K562 (cell line): Measurements from ENCODE around the gene P4HB.

Experiments used
- BACH1 ChIP-seq: fragments of 200-800 bp; sonication (Bioruptor generic); IDR thresholded peaks from 2 replicates; pipeline ENCODE4 v1.6.1; 2016; ENCODE audit warnings: missing genetic modification characterization, missing compliant biosample characterization
- CEBPB ChIP-seq: fragments of 450-650 bp; IDR thresholded peaks from 2 replicates; pipeline ENCODE4 v1.6.1; 2016; ENCODE audit warnings: missing genetic modification characterization, missing compliant biosample characterization
- FOXK2 ChIP-seq, 2 experiments: fragments of 450-650 bp; IDR thresholded peaks in 1 of 2; conservative IDR thresholded peaks in 1 of 2; 2 replicates each; pipeline ENCODE4 v1.6.1; 2016; ENCODE audit warnings: low read depth in 2 of 2, mild to moderate bottlenecking in 1 of 2
- FOXM1 ChIP-seq, 2 experiments: fragments of 450-650 bp in 1 of 2; sonication (generic) in 1 of 2; formaldehyde crosslinking in 1 of 2; IDR thresholded peaks; 2 replicates each; pipeline versions ENCODE4 v1.6.1 to v1.9.0; 2017 to 2022; ENCODE audit warnings: low read depth in 2 of 2, mild to moderate bottlenecking in 2 of 2, missing genetic modification reagents in 1 of 2, moderate library complexity in 1 of 2
- HDAC2 ChIP-seq: fragments of 450-650 bp; IDR thresholded peaks from 2 replicates; pipeline ENCODE4 v1.6.1; 2016; ENCODE audit warnings: mild to moderate bottlenecking
- NFXL1 ChIP-seq: fragments of 450-650 bp; formaldehyde crosslinking; IDR thresholded peaks from 2 replicates; pipeline ENCODE4 v1.4.0; 2021; ENCODE audit warnings: mild to moderate bottlenecking
- POLR2A ChIP-seq: fragments of 450-650 bp; conservative IDR thresholded peaks from 2 replicates; pipeline ENCODE4 v1.6.1; 2016
- YBX1 ChIP-seq: fragments of 450-650 bp; IDR thresholded peaks from 2 replicates; pipeline ENCODE4 v1.7.1; 2016; ENCODE audit warnings: mild to moderate bottlenecking
- YY1 ChIP-seq, 3 experiments: IDR thresholded peaks; 2 replicates each; pipeline ENCODE4 v1.6.1; 2011; ENCODE audit warnings: low read length in 2 of 3, mild to moderate bottlenecking in 2 of 3, moderate library complexity in 2 of 3, borderline replicate concordance in 1 of 3, control low read depth in 1 of 3, low read depth in 1 of 3; ENCODE audit not compliant: insufficient read depth in 3 of 3, insufficient replicate concordance in 2 of 3, control insufficient read depth in 1 of 3, insufficient read length in 1 of 3; ENCODE audit errors: extremely low read depth in 1 of 3
- ZNF41 ChIP-seq: fragments of 250-450 bp; sonication (Bioruptor Pico); conservative IDR thresholded peaks from 2 replicates; pipeline ENCODE4 v1.4.0; 2020; ENCODE audit warnings: mild to moderate bottlenecking
- ZNF586 ChIP-seq: fragments of 450-650 bp; formaldehyde crosslinking; conservative IDR thresholded peaks from 2 replicates; pipeline ENCODE4 v1.4.0; 2020; ENCODE audit warnings: mild to moderate bottlenecking, moderate library complexity
- TF ChIP-seq, protein P1 (sequence below): fragments of 450-650 bp; formaldehyde crosslinking; IDR thresholded peaks from 2 replicates; pipeline ENCODE4 v1.4.0; 2020; ENCODE audit warnings: mild to moderate bottlenecking, moderate library complexity
- TF ChIP-seq, protein P2 (sequence below): sonication (generic); formaldehyde crosslinking; IDR thresholded peaks from 2 replicates; pipeline ENCODE4 v1.4.0; 2020; ENCODE audit warnings: mild to moderate bottlenecking, missing genetic modification reagents

DNA sequence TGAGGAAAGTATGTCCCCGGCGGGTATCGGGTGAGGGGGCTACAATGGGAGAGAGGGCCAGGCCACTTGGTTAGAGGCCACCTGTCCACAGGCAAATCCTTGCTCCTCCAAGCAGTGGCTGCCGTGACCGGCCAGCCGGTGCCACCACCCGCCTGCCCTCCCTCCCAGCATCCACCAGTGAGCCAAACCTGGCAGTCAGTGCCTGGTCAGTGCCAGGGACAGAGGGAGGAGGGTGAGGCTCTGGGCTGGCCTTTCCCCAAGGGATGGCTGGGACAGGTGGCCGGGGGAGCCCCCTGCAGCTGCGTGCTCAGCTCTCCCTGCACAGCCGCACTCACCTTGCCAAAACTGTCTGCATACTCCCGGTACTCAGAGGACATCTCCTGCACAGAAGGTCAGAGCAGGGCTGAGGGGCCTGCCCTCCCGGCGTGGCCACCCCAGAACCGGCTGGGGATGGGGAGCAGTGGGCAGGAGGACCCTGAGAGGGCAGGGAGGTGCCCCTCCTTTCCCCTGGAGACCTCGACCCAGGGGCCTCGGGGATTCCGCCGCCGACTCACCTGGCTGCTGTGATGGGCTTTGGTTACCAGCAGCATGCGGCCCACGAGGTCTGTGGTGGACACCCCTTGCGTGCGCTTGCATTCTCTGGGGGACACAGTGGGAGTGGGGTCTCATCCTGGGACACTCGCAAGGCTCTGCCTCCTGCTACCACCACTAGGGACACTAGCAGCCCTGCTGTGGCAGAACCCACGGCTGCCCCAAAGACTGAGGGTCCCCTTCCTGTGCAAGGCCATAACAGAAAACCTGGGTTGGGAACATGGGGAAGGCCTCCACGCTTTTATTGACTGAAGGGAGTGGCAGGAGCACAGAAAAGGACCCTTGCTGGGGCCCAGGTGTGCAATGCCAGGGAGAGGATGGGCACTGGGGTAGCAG lies 47.1 kb upstream of the P4HB start:
- TF ChIP-seq YBX1 (no peak), YY1 (IDR thresholded peaks at IDR 0.05; ENCODE audit: borderline replicate concordance in 1 of 3, control insufficient read depth in 1 of 3, extremely low read depth in 1 of 3, insufficient read depth in 3 of 3, insufficient read length in 1 of 3, insufficient replicate concordance in 2 of 3, low read depth in 1 of 3, low read length in 2 of 3) (no peak), BACH1 (no peak), FOXM1 (IDR thresholded peaks at IDR 0.05; ENCODE audit: low read depth) (no peak), FOXM1 (CRISPR knock-in tag; IDR thresholded peaks at IDR 0.05; ENCODE audit: low read depth) (no peak), CEBPB (tag) (no peak), FOXK2 (conservative IDR thresholded peaks at IDR 0.05 in 1 of 2, IDR thresholded peaks at IDR 0.05 in 1 of 2; ENCODE audit: low read depth in 2 of 2) (no peak), POLR2A (no peak), ZNF41 (no peak), ZNF586 (CRISPR knock-in tag) (no peak), NFXL1 (CRISPR knock-in tag) (no peak), HDAC2 (no peak)
- TF ChIP-seq, protein P1, sequence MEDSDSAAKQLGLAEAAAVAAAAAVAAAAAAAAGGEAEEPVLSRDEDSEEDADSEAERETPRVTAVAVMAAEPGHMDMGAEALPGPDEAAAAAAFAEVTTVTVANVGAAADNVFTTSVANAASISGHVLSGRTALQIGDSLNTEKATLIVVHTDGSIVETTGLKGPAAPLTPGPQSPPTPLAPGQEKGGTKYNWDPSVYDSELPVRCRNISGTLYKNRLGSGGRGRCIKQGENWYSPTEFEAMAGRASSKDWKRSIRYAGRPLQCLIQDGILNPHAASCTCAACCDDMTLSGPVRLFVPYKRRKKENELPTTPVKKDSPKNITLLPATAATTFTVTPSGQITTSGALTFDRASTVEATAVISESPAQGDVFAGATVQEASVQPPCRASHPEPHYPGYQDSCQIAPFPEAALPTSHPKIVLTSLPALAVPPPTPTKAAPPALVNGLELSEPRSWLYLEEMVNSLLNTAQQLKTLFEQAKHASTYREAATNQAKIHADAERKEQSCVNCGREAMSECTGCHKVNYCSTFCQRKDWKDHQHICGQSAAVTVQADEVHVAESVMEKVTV (CRISPR knock-in tag), result no peak
- TF ChIP-seq, protein P2, sequence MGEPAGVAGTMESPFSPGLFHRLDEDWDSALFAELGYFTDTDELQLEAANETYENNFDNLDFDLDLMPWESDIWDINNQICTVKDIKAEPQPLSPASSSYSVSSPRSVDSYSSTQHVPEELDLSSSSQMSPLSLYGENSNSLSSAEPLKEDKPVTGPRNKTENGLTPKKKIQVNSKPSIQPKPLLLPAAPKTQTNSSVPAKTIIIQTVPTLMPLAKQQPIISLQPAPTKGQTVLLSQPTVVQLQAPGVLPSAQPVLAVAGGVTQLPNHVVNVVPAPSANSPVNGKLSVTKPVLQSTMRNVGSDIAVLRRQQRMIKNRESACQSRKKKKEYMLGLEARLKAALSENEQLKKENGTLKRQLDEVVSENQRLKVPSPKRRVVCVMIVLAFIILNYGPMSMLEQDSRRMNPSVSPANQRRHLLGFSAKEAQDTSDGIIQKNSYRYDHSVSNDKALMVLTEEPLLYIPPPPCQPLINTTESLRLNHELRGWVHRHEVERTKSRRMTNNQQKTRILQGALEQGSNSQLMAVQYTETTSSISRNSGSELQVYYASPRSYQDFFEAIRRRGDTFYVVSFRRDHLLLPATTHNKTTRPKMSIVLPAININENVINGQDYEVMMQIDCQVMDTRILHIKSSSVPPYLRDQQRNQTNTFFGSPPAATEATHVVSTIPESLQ (CRISPR knock-in tag), result no peak
